K562 (cell line): ENCODE data around the gene UQCR11. TPM values are rescaled to one million over a fixed set of nuclear protein-coding genes. Genes with fewer than 3 reads are reported as not detected.

Experiments used
- E2F5 ChIP-seq: sonication (generic); formaldehyde crosslinking; IDR thresholded peaks from 2 replicates; pipeline ENCODE4 v1.8.0; 2022; ENCODE audit warnings: mild to moderate bottlenecking, missing genetic modification reagents
- FOXA3 ChIP-seq, 2 experiments: fragments of 450-650 bp in 1 of 2; sonication (generic) in 1 of 2; formaldehyde crosslinking; IDR thresholded peaks in 1 of 2; conservative IDR thresholded peaks in 1 of 2; 2 replicates each; pipeline versions ENCODE4 v1.4.0 to v1.8.0; 2020 to 2022; ENCODE audit warnings: mild to moderate bottlenecking in 2 of 2, missing genetic modification reagents in 1 of 2
- GTF2E2 ChIP-seq: fragments of 200-800 bp; sonication (Bioruptor generic); IDR thresholded peaks from 2 replicates; pipeline ENCODE4 v1.6.1; 2016; ENCODE audit warnings: missing genetic modification characterization, missing compliant biosample characterization
- KAT7 ChIP-seq: sonication (generic); formaldehyde crosslinking; IDR thresholded peaks from 2 replicates; pipeline ENCODE4 v1.8.0; 2022; ENCODE audit warnings: missing genetic modification reagents, mild to moderate bottlenecking, borderline replicate concordance
- LARP7 ChIP-seq: fragments of 450-650 bp; IDR thresholded peaks from 2 replicates; pipeline ENCODE4 v1.6.1; 2016
- SIN3A ChIP-seq, 2 experiments: fragments of 150-350 bp in 1 of 2; IDR thresholded peaks; 2 replicates each; pipeline ENCODE4 v1.6.1; 2011 to 2016; ENCODE audit warnings: borderline replicate concordance in 2 of 2, low read depth in 2 of 2, low read length in 2 of 2, mild to moderate bottlenecking in 2 of 2, moderate library complexity in 2 of 2; ENCODE audit not compliant: control insufficient read depth in 1 of 2
- ZNF384 ChIP-seq: IDR thresholded peaks from 2 replicates; pipeline ENCODE4 v1.6.1; 2012; ENCODE audit warnings: low read depth, low read length, improper control_type of control experiment
- polyA plus RNA-seq, 8 experiments: library from polyadenylated mRNA; depleted of rRNA in 4 of 8; stranded (reverse) in 5 of 8; unstranded in 3 of 8; fragments of >200 nt; fragmentation: Nextera tagmentation in 2 of 8; fragmentation: Illumina TruSeq in 1 of 8; extraction: Ambion mirVana in 2 of 8; extraction: Trizol in 1 of 8; gene quantifications; 2 replicates each; pipeline versions ENCODE4 v1.2.1 to v1.2.3, GENCODE V29; 2011 to 2014; ENCODE audit warnings: inconsistent platforms in 1 of 8, missing spikeins in 1 of 8
- total RNA-seq, 7 experiments: library from RNA; depleted of rRNA in 6 of 7; stranded (reverse); fragments of >200 nt in 6 of 7; fragmentation: Illumina TruSeq in 2 of 7; extraction: Trizol in 2 of 7; gene quantifications; 2 replicates each; pipeline versions ENCODE4 v1.2.1 to v1.2.3, GENCODE V29; 2011 to 2021; ENCODE audit warnings: low replicate concordance in 1 of 7
- TF ChIP-seq, protein P1 (sequence below), 2 experiments: IDR thresholded peaks; 2 replicates each; pipeline ENCODE4 v1.6.1; 2012; ENCODE audit warnings: improper control_type of control experiment in 2 of 2, low read depth in 2 of 2, low read length in 2 of 2, borderline replicate concordance in 1 of 2

The UQCR11 gene
- total and polyA plus RNA-seq, 9 of the 15 experiments (the other 6 are each of a cell fraction or from before 2014, with no cell fraction given) = 57.6 to 394 (median 259) TPM

DNA sequence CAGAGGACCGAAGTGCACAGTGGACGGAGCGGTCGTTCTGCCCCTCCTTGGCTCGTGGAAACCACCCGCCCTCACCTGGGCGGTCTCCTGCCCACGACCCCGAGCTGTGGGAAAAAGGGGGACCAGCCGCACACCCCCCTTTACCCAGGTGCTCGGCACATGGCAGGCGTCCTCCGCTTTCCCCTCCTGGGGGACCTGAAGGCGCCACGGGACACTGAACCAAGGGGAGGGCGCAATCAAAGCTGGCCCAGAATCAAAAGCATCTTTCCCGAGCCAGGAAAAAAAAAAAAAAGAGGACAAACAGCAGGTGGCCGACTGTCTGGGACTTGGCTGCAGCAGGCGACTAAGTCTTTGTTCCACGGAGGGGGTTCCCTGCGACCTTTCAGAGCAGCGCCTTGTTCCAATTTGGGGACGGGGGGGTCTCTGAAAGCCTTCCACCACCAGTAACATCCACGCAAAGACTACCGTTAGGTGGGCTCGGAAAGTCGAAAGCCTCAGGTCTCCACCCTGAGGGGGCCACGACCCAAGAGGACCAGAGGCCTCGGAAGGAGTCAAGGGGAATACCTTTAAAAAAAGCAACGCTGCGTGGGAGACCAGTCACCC is 13.7 kb downstream of the UQCR11 start (continued):
- TF ChIP-seq, protein P1, sequence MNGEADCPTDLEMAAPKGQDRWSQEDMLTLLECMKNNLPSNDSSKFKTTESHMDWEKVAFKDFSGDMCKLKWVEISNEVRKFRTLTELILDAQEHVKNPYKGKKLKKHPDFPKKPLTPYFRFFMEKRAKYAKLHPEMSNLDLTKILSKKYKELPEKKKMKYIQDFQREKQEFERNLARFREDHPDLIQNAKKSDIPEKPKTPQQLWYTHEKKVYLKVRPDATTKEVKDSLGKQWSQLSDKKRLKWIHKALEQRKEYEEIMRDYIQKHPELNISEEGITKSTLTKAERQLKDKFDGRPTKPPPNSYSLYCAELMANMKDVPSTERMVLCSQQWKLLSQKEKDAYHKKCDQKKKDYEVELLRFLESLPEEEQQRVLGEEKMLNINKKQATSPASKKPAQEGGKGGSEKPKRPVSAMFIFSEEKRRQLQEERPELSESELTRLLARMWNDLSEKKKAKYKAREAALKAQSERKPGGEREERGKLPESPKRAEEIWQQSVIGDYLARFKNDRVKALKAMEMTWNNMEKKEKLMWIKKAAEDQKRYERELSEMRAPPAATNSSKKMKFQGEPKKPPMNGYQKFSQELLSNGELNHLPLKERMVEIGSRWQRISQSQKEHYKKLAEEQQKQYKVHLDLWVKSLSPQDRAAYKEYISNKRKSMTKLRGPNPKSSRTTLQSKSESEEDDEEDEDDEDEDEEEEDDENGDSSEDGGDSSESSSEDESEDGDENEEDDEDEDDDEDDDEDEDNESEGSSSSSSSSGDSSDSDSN (IDR thresholded peaks at IDR 0.05; ENCODE audit: borderline replicate concordance in 1 of 2, low read depth in 2 of 2, low read length in 2 of 2) = no peak
- TF ChIP-seq KAT7 (CRISPR knock-in tag) (0 out of 2 replicates have a peak, but pooled peaks have one; percentile 33), LARP7 (0 out of 2 replicates have a peak, but pooled peaks have one; percentile 27), SIN3A (IDR thresholded peaks at IDR 0.05; ENCODE audit: borderline replicate concordance in 2 of 2, control insufficient read depth in 1 of 2, low read depth in 2 of 2, low read length in 2 of 2) (0 out of 4 replicates have a peak, but pooled peaks of 1 of the 2 experiments have one; percentile 30), FOXA3 (CRISPR knock-in tag; conservative IDR thresholded peaks at IDR 0.05 in 1 of 2, IDR thresholded peaks at IDR 0.05 in 1 of 2) (peak in 1 of 2 experiments; percentile 4; a peak in 1 of 4 replicates), ZNF384 (0 out of 2 replicates have a peak, but pooled peaks have one; percentile 14), E2F5 (CRISPR knock-in tag) (0 out of 2 replicates have a peak, but pooled peaks have one; percentile 33), GTF2E2 (tag) (peak; percentile 16; the same call in 1 of the 2 replicates)
